KOPT-K1 (cell line): ENCODE data around the gene AP2M1.

Experiments used
- H3K27ac ChIP-seq: fragments of 200-600 bp; sonication (generic); 2 replicates; pipeline ENCODE4 v1.5.1; 2016; ENCODE audit warnings: antibody characterized with exemption, mild to moderate bottlenecking, low read depth, low read length; ENCODE audit not compliant: poor library complexity, severe bottlenecking
- H3K36me3 ChIP-seq: fragments of 200-600 bp; sonication (generic); 2 replicates; pipeline ENCODE4 v1.5.1; 2017; ENCODE audit warnings: antibody characterized with exemption, mild to moderate bottlenecking, low read length, moderate library complexity; ENCODE audit not compliant: insufficient read depth
- H3K9me3 ChIP-seq: fragments of 200-600 bp; sonication (generic); 2 replicates; pipeline ENCODE4 v1.5.1; 2017; ENCODE audit warnings: antibody characterized with exemption, low read length, mild to moderate bottlenecking; ENCODE audit not compliant: insufficient read depth, poor library complexity, severe bottlenecking

The AP2M1 gene

GRCh38 chr3:184174646-184175492 lies at the start of gene AP2M1:
Gene AP2M1, plus strand, starts transcription at chr3:184174855. Its CDS starts 2,139 bp downstream, at chr3:184176994.
- H3K36me3 ChIP-seq, result peaks cover 63% of the 10 kb centered on the region
- H3K27ac ChIP-seq, result peak within 1 kb of the TSS; percentile 73
- no peaks in the 10 kb centered on the region for H3K9me3 ChIP-seq

DNA sequence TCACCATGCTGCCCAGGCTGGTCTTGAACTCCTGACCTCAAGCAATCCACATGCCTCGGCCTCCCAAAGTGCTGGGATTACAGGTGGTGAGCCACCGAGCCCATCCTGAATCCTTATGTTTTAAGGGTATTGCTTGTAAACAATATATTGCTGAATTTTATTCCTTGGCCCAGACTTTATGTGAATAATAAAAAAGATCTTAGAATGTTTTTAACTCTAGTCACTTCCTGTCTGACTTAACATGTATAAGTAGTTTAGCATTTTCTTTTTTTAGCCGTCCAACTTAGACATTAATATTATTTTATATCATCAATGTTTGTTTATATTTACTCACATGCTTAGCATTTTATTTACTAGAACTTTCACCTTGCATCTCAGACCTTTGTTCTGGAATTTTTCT lies 48.6 kb upstream of the AP2M1 start:
- Histone ChIP-seq H3K36me3 (no peaks in the 10 kb centered on the region), H3K27ac (no peak overlapping the region), H3K9me3 (no peaks in the 10 kb centered on the region)

DNA sequence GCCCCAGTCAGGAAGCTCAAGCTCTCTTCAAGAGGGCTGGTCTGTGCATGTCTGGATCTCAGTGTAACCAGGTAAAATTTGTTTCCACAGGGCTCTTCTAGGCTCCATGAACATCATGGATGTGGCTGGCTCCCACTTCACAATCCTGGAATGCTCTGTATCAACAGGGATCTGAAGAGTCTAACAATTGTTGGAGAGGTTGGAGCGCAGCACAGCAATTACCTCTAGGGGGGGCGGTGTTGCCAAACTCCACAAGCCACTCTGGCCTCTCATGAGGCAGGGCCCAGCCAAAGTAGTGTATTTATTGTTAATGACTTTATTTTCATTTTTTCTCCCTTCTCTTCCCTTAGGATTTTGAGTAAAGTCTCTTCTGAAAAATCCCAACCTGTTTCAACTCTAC lies 45.6 kb upstream of the AP2M1 start:
- Histone ChIP-seq H3K27ac (no peak overlapping the region), H3K36me3 (no peaks in the 10 kb centered on the region), H3K9me3 (no peaks in the 10 kb centered on the region)

DNA sequence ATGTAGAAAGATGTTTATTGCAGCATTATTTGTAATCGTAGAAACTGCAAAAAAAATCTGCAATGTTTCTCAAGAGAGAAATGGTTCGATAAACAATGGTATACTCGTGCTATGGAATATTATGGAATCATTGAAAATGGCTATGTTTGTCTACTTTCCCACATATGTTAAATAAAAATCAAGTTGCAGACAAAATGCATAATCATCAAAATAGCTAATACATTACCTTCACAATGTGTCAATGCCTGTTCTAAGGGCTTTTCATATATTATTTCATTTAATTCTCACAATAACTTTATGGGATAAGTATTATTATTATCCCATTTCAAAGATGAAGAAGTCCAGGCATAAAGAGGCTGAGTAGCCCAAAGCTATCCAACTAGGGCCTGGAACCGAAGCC lies 41.7 kb upstream of the AP2M1 start:
- Histone ChIP-seq H3K9me3 (no peaks in the 10 kb centered on the region), H3K36me3 (peaks cover 15% of the 10 kb centered on the region), H3K27ac (no peak overlapping the region)

DNA sequence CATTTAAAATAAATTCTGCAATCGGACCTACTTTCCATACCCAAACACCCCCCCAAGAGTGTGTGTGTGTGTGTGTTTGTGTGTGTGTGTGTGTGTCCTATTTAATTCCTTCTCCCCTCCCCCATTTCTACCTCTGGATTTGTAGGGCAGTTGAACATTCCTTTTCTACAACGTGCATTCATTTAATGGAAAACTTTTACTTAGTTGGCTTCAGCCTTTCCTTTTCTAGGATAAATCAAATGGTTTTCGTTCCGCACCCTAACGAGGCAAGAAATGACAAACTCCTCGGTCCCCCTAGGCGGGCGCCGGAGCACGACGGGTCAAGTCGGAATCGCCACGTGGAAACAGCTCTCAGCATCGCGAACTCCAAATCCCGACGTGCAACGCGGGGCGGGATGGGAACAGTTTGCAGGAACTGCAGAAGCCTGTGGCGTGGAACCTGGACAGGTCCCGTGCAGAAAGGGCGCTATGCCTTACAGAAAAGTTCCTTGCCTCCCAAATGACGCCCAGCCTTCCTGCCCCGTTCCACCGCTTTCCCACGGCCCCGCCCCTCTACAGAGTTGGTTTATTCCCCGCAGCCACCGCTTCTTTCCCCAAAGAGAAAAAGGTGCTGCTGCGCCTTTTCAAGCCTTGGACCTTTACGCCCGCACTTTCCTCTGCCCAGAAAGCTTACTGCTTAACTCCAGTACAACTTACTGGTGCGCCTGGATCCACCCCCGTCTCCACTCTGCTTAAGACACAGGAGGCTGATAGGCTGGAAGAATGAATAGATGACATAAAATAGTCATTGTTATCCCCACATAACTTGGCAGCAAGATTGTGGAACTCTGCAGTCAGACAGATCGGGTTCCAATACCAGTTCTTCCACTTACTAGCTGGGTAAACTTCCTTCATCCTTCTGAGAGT lies 40.6 kb upstream of the AP2M1 start:
- H3K9me3 ChIP-seq, result no peaks in the 10 kb centered on the region
- peak overlapping the region; percentile 78 for H3K27ac ChIP-seq
- H3K36me3 ChIP-seq, result peaks cover 24% of the 10 kb centered on the region

DNA sequence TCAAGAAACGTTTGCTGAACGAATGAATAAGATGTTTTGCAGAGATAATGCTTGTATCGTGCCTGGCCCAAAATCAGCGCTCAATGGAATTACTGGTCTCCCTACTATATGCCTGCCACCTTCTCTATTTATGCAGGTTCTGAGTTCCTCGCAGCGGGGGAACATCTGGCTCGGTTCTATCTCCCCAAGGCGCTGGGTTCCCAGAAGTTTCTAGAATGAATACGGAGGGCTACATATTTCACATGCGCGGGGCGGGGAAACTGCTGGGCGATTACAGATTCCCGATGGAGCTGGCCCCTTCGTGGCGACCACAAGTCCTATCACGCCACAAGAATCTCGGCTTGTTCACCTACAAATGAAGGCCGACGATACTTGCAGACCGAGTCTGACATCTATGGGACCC lies 39.9 kb upstream of the AP2M1 start:
- Histone ChIP-seq H3K27ac (peak overlapping the region; percentile 78), H3K9me3 (no peaks in the 10 kb centered on the region), H3K36me3 (peaks cover 24% of the 10 kb centered on the region)

- Histone ChIP-seq H3K27ac (peak within 1 kb of the TSS; percentile 78), H3K36me3 (peaks cover 30% of the 10 kb centered on the region), H3K9me3 (no peaks in the 10 kb centered on the region)
Observed at GRCh38 chr3:184135149-184135910, 39.3 kb upstream of the AP2M1 start, which contains the start of gene EIF2B5. Gene EIF2B5, plus strand, starts transcription at chr3:184135358. Its CDS starts 28 bp downstream, at chr3:184135386.

GRCh38 chr3:184135911-184136260 lies 38.8 kb upstream of the AP2M1 start:
- peaks cover 36% of the 10 kb centered on the region for H3K36me3 ChIP-seq

GRCh38 chr3:184140436-184140835 lies 34.2 kb upstream of the AP2M1 start:
- no peaks in the 10 kb centered on the region for H3K9me3 ChIP-seq
- H3K36me3 ChIP-seq, result peaks cover 81% of the 10 kb centered on the region

More at GRCh38 chr3:184135911-184136260, 38.8 kb upstream of the AP2M1 start:
- no peaks in the 10 kb centered on the region for H3K9me3 ChIP-seq
- H3K27ac ChIP-seq, result peak overlapping the region; percentile 78

GRCh38 chr3:184142199-184142598 lies 32.5 kb upstream of the AP2M1 start:
- Histone ChIP-seq H3K27ac (no peak overlapping the region), H3K9me3 (no peaks in the 10 kb centered on the region), H3K36me3 (peaks cover 87% of the 10 kb centered on the region)

More at GRCh38 chr3:184140436-184140835, 34.2 kb upstream of the AP2M1 start:
- H3K27ac ChIP-seq, result no peak overlapping the region

DNA sequence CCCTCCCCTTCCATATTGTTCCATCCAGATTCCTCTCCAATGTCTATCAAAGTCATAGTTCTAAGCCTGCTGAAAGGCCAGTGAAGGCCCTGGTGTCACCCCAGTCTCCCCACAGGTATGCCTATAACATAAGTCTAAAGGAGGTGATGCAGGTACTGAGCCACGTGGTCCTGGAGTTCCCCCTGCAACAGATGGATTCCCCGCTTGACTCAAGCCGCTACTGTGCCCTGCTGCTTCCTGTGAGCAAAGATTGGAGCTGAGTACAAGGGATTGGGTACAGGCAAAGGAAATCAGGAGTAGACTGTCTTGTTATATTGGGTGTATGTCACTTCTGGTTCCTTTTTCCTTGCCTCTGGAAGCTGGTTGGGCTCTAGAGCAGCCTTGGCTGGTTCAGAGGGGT lies 31.3 kb upstream of the AP2M1 start:
- peaks cover 76% of the 10 kb centered on the region for H3K36me3 ChIP-seq
- no peaks in the 10 kb centered on the region for H3K9me3 ChIP-seq
- H3K27ac ChIP-seq, result no peak overlapping the region

DNA sequence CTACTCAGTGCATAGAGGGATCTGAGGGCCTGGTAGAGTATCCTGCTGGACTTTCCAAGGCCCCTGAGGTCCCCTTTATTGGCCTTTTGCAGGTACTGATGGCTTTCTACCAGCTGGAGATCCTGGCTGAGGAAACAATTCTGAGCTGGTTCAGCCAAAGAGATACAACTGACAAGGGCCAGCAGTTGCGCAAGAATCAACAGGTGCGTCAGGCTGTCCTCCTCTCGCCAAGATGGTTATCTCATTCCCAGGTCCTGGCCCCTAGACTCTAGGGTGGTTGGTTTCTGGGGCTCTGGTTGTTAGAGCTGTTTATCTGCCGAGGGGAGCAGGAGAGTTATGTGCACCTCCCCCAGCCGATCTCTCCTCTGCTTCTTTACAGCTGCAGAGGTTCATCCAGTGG lies 30.1 kb upstream of the AP2M1 start:
- H3K36me3 ChIP-seq, result peaks cover 71% of the 10 kb centered on the region
- H3K9me3 ChIP-seq, result no peaks in the 10 kb centered on the region
- no peak overlapping the region for H3K27ac ChIP-seq

DNA sequence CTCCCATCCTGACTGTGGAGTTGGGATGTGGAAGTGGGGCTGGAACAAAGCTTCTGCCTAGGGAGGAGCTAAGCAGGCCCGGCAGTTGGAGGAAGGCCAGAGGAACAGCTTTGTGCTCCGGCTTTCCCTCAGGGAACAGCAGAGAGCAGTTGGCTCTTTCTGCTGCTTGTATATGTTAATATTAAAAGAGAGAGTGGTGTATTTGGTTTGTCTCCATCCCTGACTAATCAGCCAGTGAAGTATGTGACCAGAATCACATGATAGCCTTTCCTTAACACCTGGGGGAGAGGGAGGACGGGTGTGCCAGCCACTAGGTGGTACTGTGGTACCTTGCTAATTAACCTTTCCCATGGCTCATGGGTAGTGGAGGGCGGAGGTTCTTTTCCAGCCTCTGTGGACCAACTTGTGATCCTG lies 29.5 kb upstream of the AP2M1 start:
- Histone ChIP-seq H3K36me3 (peaks cover 67% of the 10 kb centered on the region), H3K27ac (no peak overlapping the region), H3K9me3 (no peaks in the 10 kb centered on the region)

DNA sequence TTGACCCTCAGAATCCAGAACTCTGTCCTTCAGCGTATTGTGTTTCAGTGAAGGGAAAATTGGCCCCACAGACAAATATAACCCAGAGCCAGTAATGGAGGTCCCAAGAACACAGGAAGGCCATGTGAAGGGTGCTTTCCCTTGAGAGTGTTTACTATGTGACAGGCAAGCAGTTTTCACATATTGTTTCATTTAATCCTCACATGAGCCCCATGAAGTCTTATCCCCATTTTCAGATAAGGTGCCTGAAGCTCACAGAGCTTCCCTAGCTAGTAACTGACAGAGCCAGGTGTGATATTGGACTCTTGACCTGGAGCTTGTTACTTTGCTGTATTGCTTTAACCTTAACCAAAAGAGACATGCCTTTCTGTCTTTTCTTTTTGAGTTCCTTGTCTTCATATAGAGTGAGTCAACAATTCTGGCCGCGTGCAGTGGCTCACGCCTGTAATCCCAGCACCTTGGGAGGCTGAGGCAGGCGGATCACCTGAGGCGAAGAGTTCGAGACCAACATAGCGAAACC lies 28.8 kb upstream of the AP2M1 start:
- H3K36me3 ChIP-seq, result peaks cover 60% of the 10 kb centered on the region
- H3K9me3 ChIP-seq, result no peaks in the 10 kb centered on the region
- no peak overlapping the region for H3K27ac ChIP-seq
